ENCODE measurements around the gene PLXNC1.

DNA sequence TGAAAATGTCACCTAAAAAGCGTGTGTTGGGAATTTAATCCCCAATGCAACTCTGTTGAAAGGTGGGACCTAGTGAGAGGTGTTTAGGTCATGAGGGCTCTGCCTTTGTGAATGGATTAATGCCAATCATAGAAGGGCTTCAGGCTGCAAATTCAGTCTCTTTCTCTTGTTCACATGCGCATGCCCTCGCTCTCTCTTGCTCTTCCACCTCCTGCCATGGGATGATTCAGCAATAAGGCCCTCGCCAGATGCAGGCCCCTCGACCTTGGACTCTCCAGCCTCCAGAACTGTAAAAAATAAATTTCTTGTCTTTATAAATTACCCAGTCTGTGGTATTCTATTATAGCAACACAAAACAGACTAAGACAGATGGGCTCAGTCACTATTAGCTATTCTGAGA is 55.4 kb downstream of the PLXNC1 start:
- TF ChIP-seq, protein P1, sequence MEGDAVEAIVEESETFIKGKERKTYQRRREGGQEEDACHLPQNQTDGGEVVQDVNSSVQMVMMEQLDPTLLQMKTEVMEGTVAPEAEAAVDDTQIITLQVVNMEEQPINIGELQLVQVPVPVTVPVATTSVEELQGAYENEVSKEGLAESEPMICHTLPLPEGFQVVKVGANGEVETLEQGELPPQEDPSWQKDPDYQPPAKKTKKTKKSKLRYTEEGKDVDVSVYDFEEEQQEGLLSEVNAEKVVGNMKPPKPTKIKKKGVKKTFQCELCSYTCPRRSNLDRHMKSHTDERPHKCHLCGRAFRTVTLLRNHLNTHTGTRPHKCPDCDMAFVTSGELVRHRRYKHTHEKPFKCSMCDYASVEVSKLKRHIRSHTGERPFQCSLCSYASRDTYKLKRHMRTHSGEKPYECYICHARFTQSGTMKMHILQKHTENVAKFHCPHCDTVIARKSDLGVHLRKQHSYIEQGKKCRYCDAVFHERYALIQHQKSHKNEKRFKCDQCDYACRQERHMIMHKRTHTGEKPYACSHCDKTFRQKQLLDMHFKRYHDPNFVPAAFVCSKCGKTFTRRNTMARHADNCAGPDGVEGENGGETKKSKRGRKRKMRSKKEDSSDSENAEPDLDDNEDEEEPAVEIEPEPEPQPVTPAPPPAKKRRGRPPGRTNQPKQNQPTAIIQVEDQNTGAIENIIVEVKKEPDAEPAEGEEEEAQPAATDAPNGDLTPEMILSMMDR (conservative IDR thresholded peaks at IDR 0.05 in 1 of 2, IDR thresholded peaks at IDR 0.05 in 1 of 2; ENCODE audit: extremely low read depth in 1 of 2, insufficient read depth in 1 of 2, low read depth in 1 of 2, low read length in 2 of 2), result no peak
- no peak for TF ChIP-seq EZH2 (IDR thresholded peaks at IDR 0.05; ENCODE audit: borderline replicate concordance, low read length)

All from mammary epithelial cell (primary cell).